Measurements from ENCODE around the gene SYT7. TPM values are rescaled to one million over a fixed set of nuclear protein-coding genes. Genes with fewer than 3 reads are reported as not detected.
"Not testable (repeated sequence)": the region's sequence is repeated elsewhere in the genome, so short reads cannot be mapped to it uniquely, and the experiment has no call there.

The SYT7 gene
- total RNA-seq, 1 donor from 2014 or later = 3.4 TPM

DNA sequence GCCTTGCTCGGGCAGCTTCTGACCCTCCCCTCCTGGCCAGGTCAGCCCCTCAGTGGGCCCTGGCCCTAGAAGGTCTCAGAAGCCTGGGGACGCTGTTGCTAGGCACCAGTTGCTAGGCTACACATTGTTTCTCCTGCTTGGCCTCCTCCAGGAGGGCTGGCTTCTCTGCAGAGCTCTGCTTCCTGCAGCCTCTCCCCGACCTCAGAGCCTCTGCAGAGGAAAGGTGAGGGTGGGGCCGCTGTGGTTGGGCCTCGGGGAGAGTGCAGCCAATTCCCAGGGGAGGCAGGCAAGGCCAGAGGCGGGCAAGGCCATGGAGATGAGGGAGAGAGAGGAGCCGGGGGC is 99.9 kb downstream of the SYT7 start:
- H3K27ac ChIP-seq = no peak overlapping the region
- H3K4me1 ChIP-seq = peaks cover 11% of the 10 kb centered on the region
- intact Hi-C loops (cut with DNase I) = loop anchor here (5.0 to 10.0 kb wide), 2 partner anchors 36 to 154 kb away; no protein-coding TSS in a partner anchor
- no peak overlapping the region for H3K4me3 ChIP-seq
- TF ChIP-seq POLR2AphosphoS5 (IDR thresholded peaks at IDR 0.05; ENCODE audit: insufficient read depth in 1 of 2, low read depth in 1 of 2) = no peak
- TF ChIP-seq POLR2A (IDR thresholded peaks at IDR 0.05) = no peak
- TF ChIP-seq, protein P1, sequence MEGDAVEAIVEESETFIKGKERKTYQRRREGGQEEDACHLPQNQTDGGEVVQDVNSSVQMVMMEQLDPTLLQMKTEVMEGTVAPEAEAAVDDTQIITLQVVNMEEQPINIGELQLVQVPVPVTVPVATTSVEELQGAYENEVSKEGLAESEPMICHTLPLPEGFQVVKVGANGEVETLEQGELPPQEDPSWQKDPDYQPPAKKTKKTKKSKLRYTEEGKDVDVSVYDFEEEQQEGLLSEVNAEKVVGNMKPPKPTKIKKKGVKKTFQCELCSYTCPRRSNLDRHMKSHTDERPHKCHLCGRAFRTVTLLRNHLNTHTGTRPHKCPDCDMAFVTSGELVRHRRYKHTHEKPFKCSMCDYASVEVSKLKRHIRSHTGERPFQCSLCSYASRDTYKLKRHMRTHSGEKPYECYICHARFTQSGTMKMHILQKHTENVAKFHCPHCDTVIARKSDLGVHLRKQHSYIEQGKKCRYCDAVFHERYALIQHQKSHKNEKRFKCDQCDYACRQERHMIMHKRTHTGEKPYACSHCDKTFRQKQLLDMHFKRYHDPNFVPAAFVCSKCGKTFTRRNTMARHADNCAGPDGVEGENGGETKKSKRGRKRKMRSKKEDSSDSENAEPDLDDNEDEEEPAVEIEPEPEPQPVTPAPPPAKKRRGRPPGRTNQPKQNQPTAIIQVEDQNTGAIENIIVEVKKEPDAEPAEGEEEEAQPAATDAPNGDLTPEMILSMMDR (IDR thresholded peaks at IDR 0.05) = no peak
- H3K27me3 ChIP-seq = no peaks in the 10 kb centered on the region
- H3K36me3 ChIP-seq = no peaks in the 10 kb centered on the region
- no peaks in the 10 kb centered on the region for H3K9me3 ChIP-seq
- DNase-seq (ENCODE audit: extremely low spot score in 2 of 2) = no peak

DNA sequence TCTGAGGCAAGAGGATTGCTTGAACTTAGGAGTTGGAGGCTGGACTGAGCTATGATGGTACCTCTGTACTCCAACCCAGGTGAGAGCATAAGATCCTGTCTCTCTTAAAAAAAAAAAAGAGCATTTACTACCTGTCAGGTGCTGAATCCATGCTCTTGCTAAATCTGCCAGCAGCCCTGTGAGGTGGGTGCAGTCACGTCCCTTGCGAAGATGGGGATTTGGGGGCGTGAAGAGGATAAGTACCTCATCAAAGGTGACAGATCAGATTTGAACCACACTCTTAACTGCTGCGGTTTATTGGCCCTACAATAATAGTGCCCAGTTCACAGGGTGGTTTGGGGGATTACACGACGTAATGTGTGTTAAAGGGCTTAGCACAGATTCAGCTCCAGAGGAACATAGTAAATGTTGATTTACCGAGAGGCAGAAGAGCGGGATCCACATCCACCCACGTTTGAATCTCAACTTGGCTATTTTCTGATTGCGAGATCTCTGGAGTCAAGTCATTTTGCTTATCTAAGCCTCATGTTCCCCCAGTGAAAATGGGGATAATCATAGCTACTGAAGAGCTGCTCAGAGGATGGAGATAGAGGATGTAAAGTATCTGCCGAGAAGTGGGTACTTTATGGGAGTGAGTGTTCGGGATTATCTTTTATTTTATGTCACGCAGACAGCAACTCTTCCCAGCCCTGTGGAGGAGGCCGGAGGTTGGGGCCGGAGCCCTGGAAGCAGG is 100.4 kb downstream of the SYT7 start:
- no peaks in the 10 kb centered on the region for H3K9me3 ChIP-seq
- H3K36me3 ChIP-seq = no peaks in the 10 kb centered on the region
- intact Hi-C loops (cut with DNase I) = loop anchor here (5.0 to 10.0 kb wide), 2 partner anchors 37 to 154 kb away; no protein-coding TSS in a partner anchor
- no peak for TF ChIP-seq POLR2AphosphoS5 (IDR thresholded peaks at IDR 0.05; ENCODE audit: insufficient read depth in 1 of 2, low read depth in 1 of 2)
- TF ChIP-seq POLR2A (IDR thresholded peaks at IDR 0.05) = no peak
- TF ChIP-seq, protein P1 (IDR thresholded peaks at IDR 0.05) = no peak
- H3K27ac ChIP-seq = no peak overlapping the region
- no peaks in the 10 kb centered on the region for H3K27me3 ChIP-seq
- peaks cover 11% of the 10 kb centered on the region for H3K4me1 ChIP-seq
- DNase-seq (ENCODE audit: extremely low spot score in 2 of 2) = no peak
- no peak overlapping the region for H3K4me3 ChIP-seq

DNA sequence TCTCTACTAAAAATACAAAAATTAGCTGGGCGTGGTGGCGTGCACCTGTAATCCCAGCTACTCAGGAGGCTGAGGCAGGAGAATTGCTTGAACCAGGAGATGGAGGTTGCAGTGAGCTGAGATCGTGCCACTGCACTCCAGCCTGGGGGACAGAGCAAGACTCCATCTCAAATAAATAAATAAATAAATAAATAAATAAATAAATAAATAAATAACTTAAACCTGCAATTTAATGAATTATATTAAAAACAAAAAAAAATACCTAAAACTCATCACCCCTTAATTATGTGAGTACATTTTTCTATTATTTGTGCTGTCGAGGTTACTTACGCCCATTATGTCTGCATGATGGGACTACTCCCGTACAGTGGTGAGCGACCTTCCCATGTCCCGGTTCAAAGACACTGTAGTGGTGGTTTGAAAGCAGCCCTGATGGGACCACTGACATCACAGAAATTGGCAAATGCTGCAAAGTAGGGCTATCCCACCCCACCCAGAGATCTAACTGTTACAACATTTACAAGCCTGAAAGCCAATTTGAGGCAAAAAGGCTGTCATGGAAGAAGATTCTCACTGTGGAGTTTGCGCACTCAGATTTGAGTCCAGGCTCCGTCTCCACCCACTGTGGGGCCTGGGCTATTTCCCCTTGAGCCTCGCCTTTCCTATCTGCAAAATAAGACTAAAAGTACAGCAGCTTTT is 101.4 kb downstream of the SYT7 start:
- H3K4me3 ChIP-seq; H3K9me3 ChIP-seq; H3K27me3 ChIP-seq; H3K27ac ChIP-seq; H3K36me3 ChIP-seq; DNase-seq (ENCODE audit: extremely low spot score in 2 of 2): not testable (repeated sequence)
- intact Hi-C loops (cut with DNase I) = loop anchor here (5.0 to 10.0 kb wide), 2 partner anchors 38 to 155 kb away; no protein-coding TSS in a partner anchor
- H3K4me1 ChIP-seq = peaks cover 11% of the 10 kb centered on the region

DNA sequence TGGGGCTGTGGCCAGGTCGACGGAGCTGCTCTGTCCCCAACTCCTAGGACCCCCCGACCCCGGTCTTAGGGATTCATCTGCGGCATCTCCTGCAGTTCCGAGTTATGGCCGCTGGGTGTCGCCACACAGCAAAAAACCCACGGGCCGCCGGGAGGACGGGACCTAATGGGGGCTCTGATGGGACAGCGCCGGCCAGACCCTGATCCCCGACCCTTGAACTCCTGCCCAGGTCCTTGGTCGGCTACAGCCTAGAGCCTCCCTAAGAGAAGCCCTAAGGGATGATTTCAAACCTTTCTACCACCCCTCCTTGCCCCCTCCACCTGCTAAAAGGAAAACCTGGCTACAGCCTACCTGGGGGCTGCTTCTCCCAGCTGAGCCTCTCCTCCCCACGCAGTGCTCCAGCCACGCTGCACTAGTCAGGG is 103.1 kb downstream of the SYT7 start:
- H3K4me3 ChIP-seq = no peak overlapping the region
- intact Hi-C loops (cut with DNase I) = no loop called here
- H3K9me3 ChIP-seq = no peaks in the 10 kb centered on the region
- H3K4me1 ChIP-seq = peaks cover 11% of the 10 kb centered on the region
- peak overlapping the region; percentile 65 for H3K27ac ChIP-seq
- no peaks in the 10 kb centered on the region for H3K36me3 ChIP-seq
- H3K27me3 ChIP-seq = no peaks in the 10 kb centered on the region
- TF ChIP-seq, protein P1 (IDR thresholded peaks at IDR 0.05) = peak; percentile 81 to 95 (median 86)
- TF ChIP-seq POLR2A (IDR thresholded peaks at IDR 0.05) (no peak), POLR2AphosphoS5 (IDR thresholded peaks at IDR 0.05; ENCODE audit: insufficient read depth in 1 of 2, low read depth in 1 of 2) (no peak)
- DNase-seq (ENCODE audit: extremely low spot score in 2 of 2) = no peak

DNA sequence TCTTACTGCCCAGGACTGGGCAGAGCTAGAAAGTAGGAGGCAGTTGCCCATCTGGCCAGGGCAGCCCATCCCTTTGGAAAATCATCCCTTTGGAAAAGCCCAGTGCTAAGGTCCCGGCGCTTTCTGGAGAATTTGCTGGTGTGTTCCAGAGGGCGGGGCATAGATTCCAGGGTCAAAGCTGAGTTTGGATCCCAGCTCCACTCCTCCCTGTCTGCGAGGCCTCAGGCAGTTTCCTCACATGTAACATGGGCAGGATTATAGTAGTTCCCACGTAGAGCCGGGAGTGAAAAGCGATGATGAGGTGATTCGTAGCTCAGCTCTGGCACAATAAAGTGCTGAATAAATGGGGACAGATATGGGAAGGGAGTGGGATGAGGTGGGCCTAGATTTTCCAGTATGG is 103.8 kb downstream of the SYT7 start:
- H3K4me1 ChIP-seq = peaks cover 11% of the 10 kb centered on the region
- H3K27me3 ChIP-seq = no peaks in the 10 kb centered on the region
- intact Hi-C loops (cut with DNase I) = no loop called here
- no peak overlapping the region for H3K4me3 ChIP-seq
- H3K36me3 ChIP-seq = no peaks in the 10 kb centered on the region
- no peak for TF ChIP-seq POLR2A (IDR thresholded peaks at IDR 0.05)
- TF ChIP-seq, protein P1 (IDR thresholded peaks at IDR 0.05) = no peak
- TF ChIP-seq POLR2AphosphoS5 (IDR thresholded peaks at IDR 0.05; ENCODE audit: insufficient read depth in 1 of 2, low read depth in 1 of 2) = no peak
- no peak for DNase-seq (ENCODE audit: extremely low spot score in 2 of 2)
- peak overlapping the region; percentile 65 for H3K27ac ChIP-seq
- no peaks in the 10 kb centered on the region for H3K9me3 ChIP-seq
